HCT116 (cell line): ENCODE measurements around the gene MRPS23. TPM values are rescaled to one million over a fixed set of nuclear protein-coding genes. Genes with fewer than 3 reads are reported as not detected.

Experiments used
- ATAC-seq: fragments of 200-7000 bp; cut with Tn5 transposase; 2 replicates; pipeline ENCODE4 v1.9.1; 2020; ENCODE audit warnings: mild to moderate bottlenecking, moderate library complexity
- BruUV-seq: library from RNA; stranded (reverse); fragments of 400-500 nt; replicated peaks from 2 replicates; lab custom pipeline; 2021; lab: Mats Ljungman, UMichigan
- CTCF ChIA-PET: fragments of 300-600 bp; sonication (Branson Sonifier 250); formaldehyde crosslinking; loops from one replicate; lab custom pipeline; 2021; ENCODE audit warnings: antibody characterized with exemption; lab: Charles Lee
- POLR2A ChIA-PET: fragments of 300-600, 350-600 bp; sonication (Branson Sonifier 250); formaldehyde crosslinking; loops from one replicate; lab custom pipeline; 2021; ENCODE audit warnings: antibody characterized with exemption; lab: Charles Lee
- RAD21 ChIA-PET, 2 experiments: fragments of 300-600 bp; sonication (Branson Sonifier 250); formaldehyde crosslinking; loops; one replicate each; lab custom pipeline; 2023; ENCODE audit warnings: low total read pairs in 2 of 2; ENCODE audit not compliant: uncharacterized antibody in 2 of 2, unreplicated experiment in 2 of 2, low non-redundant PET in 1 of 2; lab: Charles Lee
- DNase-seq: peaks from one replicate; pipeline ENCODE4 v3.0.0-alpha.2; 2010; ENCODE audit warnings: low read depth, low spot score
- H2AFZ ChIP-seq: fragments of 200-600 bp; shearing (Covaris generic), sonication (generic); 2 replicates; pipeline ENCODE4 v1.6.1; 2017; ENCODE audit warnings: low read depth, mixed run types, mixed read lengths, antibody characterized with exemption, low read length; ENCODE audit not compliant: poor library complexity, severe bottlenecking
- H3K27ac ChIP-seq: 2 replicates; pipeline ENCODE4 v1.5.1; 2012; ENCODE audit warnings: low read depth, low read length
- H3K27me3 ChIP-seq: fragments of 200-600 bp; sonication (generic); 2 replicates; pipeline ENCODE4 v1.6.1; 2016; ENCODE audit warnings: mixed run types, low read length, mixed read lengths; ENCODE audit not compliant: insufficient read depth
- H3K36me3 ChIP-seq, 2 experiments: fragments of 200-500 bp in 1 of 2; fragments of 200-600 bp in 1 of 2; sonication (Bioruptor generic) in 1 of 2; sonication (generic) in 1 of 2; 2 replicates each; pipeline versions ENCODE4 v1.5.1 to v1.6.1; 2014 to 2016; ENCODE audit warnings: low read length in 2 of 2, inconsistent platforms in 1 of 2, mixed read lengths in 1 of 2, mixed run types in 1 of 2; ENCODE audit not compliant: insufficient read depth in 2 of 2, control insufficient read depth in 1 of 2
- H3K4me1 ChIP-seq, 2 experiments: fragments of 200-600 bp in 1 of 2; sonication (generic) in 1 of 2; 2 replicates each; pipeline versions ENCODE4 v1.5.1 to v1.6.1; 2012 to 2017; ENCODE audit warnings: low read length in 2 of 2, inconsistent platforms in 1 of 2, mild to moderate bottlenecking in 1 of 2, mixed read lengths in 1 of 2, mixed run types in 1 of 2, moderate library complexity in 1 of 2; ENCODE audit not compliant: insufficient read depth in 2 of 2, control insufficient read depth in 1 of 2
- H3K4me2 ChIP-seq: fragments of 200-600 bp; sonication (generic); 2 replicates; pipeline ENCODE4 v1.6.1; 2017; ENCODE audit warnings: mixed run types, low read length, mixed read lengths
- H3K4me3 ChIP-seq, 2 experiments: fragments of 200-600 bp in 1 of 2; sonication (generic) in 1 of 2; replicated peaks in 1 of 2; 2 replicates each; pipeline ENCODE4 v1.5.1; 2011 to 2016; ENCODE audit warnings: low read length in 2 of 2, control low read depth in 1 of 2, low read depth in 1 of 2, mild to moderate bottlenecking in 1 of 2, mixed read lengths in 1 of 2, mixed run types in 1 of 2
- H3K79me2 ChIP-seq: fragments of 200-600 bp; sonication (generic); 2 replicates; pipeline ENCODE4 v1.6.1; 2017; ENCODE audit warnings: mild to moderate bottlenecking, mixed run types, low read length, moderate library complexity, mixed read lengths; ENCODE audit not compliant: insufficient read depth
- H3K9ac ChIP-seq: fragments of 200-600 bp; sonication (generic); 2 replicates; pipeline ENCODE4 v1.6.1; 2016; ENCODE audit warnings: low read length, mixed read lengths
- H3K9me2 ChIP-seq: fragments of 200-600 bp; sonication (generic), shearing (Covaris generic); 2 replicates; pipeline ENCODE4 v1.6.1; 2017; ENCODE audit warnings: mixed run types, mild to moderate bottlenecking, moderate library complexity; ENCODE audit not compliant: insufficient read depth
- H3K9me3 ChIP-seq, 2 experiments: fragments of 200-500 bp in 1 of 2; fragments of 200-600 bp in 1 of 2; sonication (Bioruptor generic) in 1 of 2; sonication (generic) in 1 of 2; 2 replicates each; pipeline ENCODE4 v1.6.1; 2014 to 2017; ENCODE audit warnings: low read length in 2 of 2, mixed read lengths in 2 of 2, inconsistent platforms in 1 of 2, low read depth in 1 of 2, mild to moderate bottlenecking in 1 of 2, mixed run types in 1 of 2, moderate library complexity in 1 of 2; ENCODE audit not compliant: control insufficient read depth in 1 of 2, insufficient read depth in 1 of 2
- H4K20me1 ChIP-seq: fragments of 200-600 bp; sonication (generic), shearing (Covaris generic); 2 replicates; pipeline ENCODE4 v1.6.1; 2017; ENCODE audit warnings: mixed run types, mild to moderate bottlenecking, moderate library complexity; ENCODE audit not compliant: insufficient read depth
- EGR1 ChIP-seq: IDR thresholded peaks from 2 replicates; pipeline ENCODE4 v1.6.1; 2012; ENCODE audit warnings: low read depth
- JUND ChIP-seq: IDR thresholded peaks from 2 replicates; pipeline ENCODE4 v1.6.1; 2012
- RAD21 ChIP-seq: IDR thresholded peaks from 2 replicates; pipeline ENCODE4 v1.6.1; 2012; ENCODE audit warnings: low read depth, mild to moderate bottlenecking
- SRF ChIP-seq: IDR thresholded peaks from 2 replicates; pipeline ENCODE4 v1.6.1; 2012; ENCODE audit warnings: low read depth
- ZBTB33 ChIP-seq: IDR thresholded peaks from 2 replicates; pipeline ENCODE4 v1.6.1; 2011; ENCODE audit warnings: mild to moderate bottlenecking, low read length, moderate library complexity; ENCODE audit not compliant: insufficient replicate concordance; ENCODE audit errors: extremely low read depth
- ZNF274 ChIP-seq: fragments of 200-500 bp; sonication (Bioruptor generic); IDR thresholded peaks from 2 replicates; pipeline ENCODE4 v1.6.1; 2014; ENCODE audit warnings: mild to moderate bottlenecking, low read depth, low read length, inconsistent platforms
- intact Hi-C: fragments of 100-400 bp; cut with micrococcal nuclease; formaldehyde crosslinking; loops from 2 replicates; pipeline ENCODE4 v1.10.0; 2022
- total RNA-seq: library from RNA; stranded (reverse); gene quantifications from one replicate; pipeline ENCODE4 v1.2.1, GENCODE V29; 2021; ENCODE audit not compliant: unreplicated experiment

The MRPS23 gene
- total RNA-seq, 1 experiment from 2014 or later = 109 TPM

- no peak overlapping the region for H2AFZ ChIP-seq
- no peaks in the 10 kb centered on the region for H3K9me2 ChIP-seq
- H3K4me1 ChIP-seq = no peaks in the 10 kb centered on the region
- H3K27me3 ChIP-seq = peaks cover 6% of the 10 kb centered on the region; the same call in 1 of the 2 replicates
- no peaks in the 10 kb centered on the region for H4K20me1 ChIP-seq
- H3K36me3 ChIP-seq = no peaks in the 10 kb centered on the region
- no peak overlapping the region for H3K4me3 ChIP-seq
- no peaks in the 10 kb centered on the region for H3K9me3 ChIP-seq
- ATAC-seq (no peak), DNase-seq (no peak)
- intact Hi-C loops = no loop called here
- no TSS peak for BruUV-seq
- H3K79me2 ChIP-seq = no peaks in the 10 kb centered on the region
- no peak overlapping the region for H3K4me2 ChIP-seq
- no peak overlapping the region for H3K27ac ChIP-seq
- TF ChIP-seq ZBTB33 (no peak), ZNF274 (no peak), RAD21 (no peak), JUND (no peak), EGR1 (no peak)
- ChIA-PET CTCF (interaction anchor here (1.5 kb wide), 1 partner anchor 18 kb away, joined by 6 read pairs; no protein-coding TSS in a partner anchor), RAD21 (no interaction called here), POLR2A (no interaction called here)
- H3K9ac ChIP-seq = no peak overlapping the region
These were observed 48.7 kb downstream of the MRPS23 start for GRCh38 chr17:57801044-57801711.

GRCh38 chr17:57794841-57795240 is 55.0 kb downstream of the MRPS23 start:
- POLR2A ChIA-PET = no interaction called here
- no peaks in the 10 kb centered on the region for H4K20me1 ChIP-seq
- H3K9me2 ChIP-seq = no peaks in the 10 kb centered on the region
- H3K4me2 ChIP-seq = no peak overlapping the region
- ATAC-seq = no peak
- no TSS peak for BruUV-seq
- no peak for TF ChIP-seq SRF
- TF ChIP-seq, all 23 proteins: peak for 0
- Histone ChIP-seq H3K27ac (no peak overlapping the region), H3K27me3 (peaks cover 6% of the 10 kb centered on the region; the same call in 1 of the 2 replicates), H3K9ac (no peak overlapping the region), H3K4me1 (no peaks in the 10 kb centered on the region), H3K36me3 (no peaks in the 10 kb centered on the region), H3K79me2 (no peaks in the 10 kb centered on the region), H2AFZ (no peak overlapping the region), H3K9me3 (no peaks in the 10 kb centered on the region), H3K4me3 (no peak overlapping the region)
- intact Hi-C loops = no loop called here
- ChIA-PET RAD21 (no interaction called here), CTCF (interaction anchor here (4.1 kb wide), 1 partner anchor 11 kb away, joined by 24 read pairs; no protein-coding TSS in a partner anchor)
- DNase-seq = no peak
